Smooth muscle cell (in vitro differentiated cells): Measurements from ENCODE around the gene TRIM17. TPM values are rescaled to one million over a fixed set of nuclear protein-coding genes. Genes with fewer than 3 reads are reported as not detected.

Experiments
- DNase-seq: peaks from one replicate; lab custom pipeline; 2025; ENCODE audit not compliant: unreplicated experiment; lab: John Stamatoyannopoulos, UW
- H2AFZ ChIP-seq: fragments of 200-600 bp; sonication (generic); 2 replicates; pipeline ENCODE4 v1.6.0; 2016; ENCODE audit warnings: antibody characterized with exemption, low read depth, mild to moderate bottlenecking
- H3F3A ChIP-seq: fragments of 200-600 bp; sonication (generic); 2 replicates; pipeline ENCODE4 v1.6.0; 2017; ENCODE audit warnings: antibody characterized with exemption, low read depth
- H3K27ac ChIP-seq: fragments of 200-600 bp; sonication (generic); 2 replicates; pipeline ENCODE4 v1.5.1; 2016; ENCODE audit warnings: low read depth, mild to moderate bottlenecking
- H3K27me3 ChIP-seq: fragments of 200-600 bp; sonication (generic); 2 replicates; pipeline ENCODE4 v1.6.1; 2016; ENCODE audit warnings: low read depth, mild to moderate bottlenecking
- H3K36me3 ChIP-seq: fragments of 200-600 bp; sonication (generic); 2 replicates; pipeline ENCODE4 v1.5.1; 2016; ENCODE audit warnings: low read depth
- H3K4me1 ChIP-seq: fragments of 200-600 bp; sonication (generic); 2 replicates; pipeline ENCODE4 v1.5.1; 2016; ENCODE audit warnings: low read depth
- H3K4me2 ChIP-seq: fragments of 200-600 bp; sonication (generic); 2 replicates; pipeline ENCODE4 v1.6.0; 2016; ENCODE audit warnings: mild to moderate bottlenecking
- H3K4me3 ChIP-seq: fragments of 200-600 bp; sonication (generic); 2 replicates; pipeline ENCODE4 v1.5.1; 2016; ENCODE audit warnings: mild to moderate bottlenecking
- H3K79me2 ChIP-seq: fragments of 200-600 bp; sonication (generic); 2 replicates; pipeline ENCODE4 v1.6.0; 2016; ENCODE audit warnings: low read depth, mild to moderate bottlenecking
- H3K9ac ChIP-seq: fragments of 200-600 bp; sonication (generic); 2 replicates; pipeline ENCODE4 v1.6.0; 2016; ENCODE audit warnings: low read depth
- H3K9me3 ChIP-seq: fragments of 200-600 bp; sonication (generic); replicated peaks from 2 replicates; pipeline ENCODE4 v1.5.1; 2016; ENCODE audit warnings: low read depth
- H4K20me1 ChIP-seq: fragments of 200-600 bp; sonication (generic); 2 replicates; pipeline ENCODE4 v1.6.0; 2016; ENCODE audit warnings: low read depth
- WGBS: methylation state at CpG from one replicate; pipeline ENCODE4 v1.1.7; 2016; ENCODE audit warnings: low lambda C conversion rate; 5-methylcytosine and 5-hydroxymethylcytosine counted together
- polyA plus RNA-seq: library from polyadenylated mRNA; unstranded; fragments of >200 nt; fragmentation: Nextera tagmentation; extraction: Ambion mirVana; gene quantifications from 2 replicates; pipeline ENCODE4 v1.2.1, GENCODE V29; 2016
- total RNA-seq: library from RNA; depleted of rRNA; stranded (reverse); fragments of >200 nt; gene quantifications from 2 replicates; pipeline ENCODE4 v1.2.3, GENCODE V29; 2014
- TF ChIP-seq, protein P1 (sequence below): fragments of 200-600 bp; sonication (generic); IDR thresholded peaks from 2 replicates; pipeline ENCODE4 v1.5.1; 2017; ENCODE audit warnings: borderline replicate concordance, mild to moderate bottlenecking, antibody characterized with exemption; ENCODE audit not compliant: insufficient read depth, poor library complexity, severe bottlenecking

The TRIM17 gene
- total and polyA plus RNA-seq, 2 experiments from 2014 or later, result 1.5 to 1.6 TPM

DNA sequence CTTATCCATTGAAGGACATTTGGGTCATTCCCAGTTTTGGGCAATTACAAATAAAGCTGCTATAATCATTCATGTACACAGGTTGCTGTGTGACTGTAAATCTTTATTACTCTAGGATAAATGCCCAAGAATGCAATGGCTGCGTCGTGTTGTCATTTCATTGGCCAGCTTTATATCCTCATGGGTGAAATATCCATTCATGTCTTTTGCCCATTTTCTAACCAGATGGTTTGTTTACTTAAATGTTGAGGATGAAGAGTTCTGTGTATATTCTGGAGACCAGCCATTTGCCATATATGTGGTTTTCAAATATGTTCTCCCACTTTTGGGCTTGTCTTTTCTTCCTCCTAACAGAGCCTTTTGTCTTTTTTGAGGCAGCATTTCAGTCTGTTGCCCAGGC is 35.3 kb downstream of the TRIM17 start:
- DNase-seq, result no peak
- no peak overlapping the region for H3K27ac ChIP-seq
- no peak overlapping the region for H2AFZ ChIP-seq
- H3K4me1 ChIP-seq, result no peaks in the 10 kb centered on the region
- 100% methylated on average over 2 of the region's 2 CpGs for WGBS
- peaks cover 22% of the 10 kb centered on the region for H3K27me3 ChIP-seq
- no peak overlapping the region for H3K4me2 ChIP-seq
- no peaks in the 10 kb centered on the region for H3K79me2 ChIP-seq
- TF ChIP-seq, protein P1, sequence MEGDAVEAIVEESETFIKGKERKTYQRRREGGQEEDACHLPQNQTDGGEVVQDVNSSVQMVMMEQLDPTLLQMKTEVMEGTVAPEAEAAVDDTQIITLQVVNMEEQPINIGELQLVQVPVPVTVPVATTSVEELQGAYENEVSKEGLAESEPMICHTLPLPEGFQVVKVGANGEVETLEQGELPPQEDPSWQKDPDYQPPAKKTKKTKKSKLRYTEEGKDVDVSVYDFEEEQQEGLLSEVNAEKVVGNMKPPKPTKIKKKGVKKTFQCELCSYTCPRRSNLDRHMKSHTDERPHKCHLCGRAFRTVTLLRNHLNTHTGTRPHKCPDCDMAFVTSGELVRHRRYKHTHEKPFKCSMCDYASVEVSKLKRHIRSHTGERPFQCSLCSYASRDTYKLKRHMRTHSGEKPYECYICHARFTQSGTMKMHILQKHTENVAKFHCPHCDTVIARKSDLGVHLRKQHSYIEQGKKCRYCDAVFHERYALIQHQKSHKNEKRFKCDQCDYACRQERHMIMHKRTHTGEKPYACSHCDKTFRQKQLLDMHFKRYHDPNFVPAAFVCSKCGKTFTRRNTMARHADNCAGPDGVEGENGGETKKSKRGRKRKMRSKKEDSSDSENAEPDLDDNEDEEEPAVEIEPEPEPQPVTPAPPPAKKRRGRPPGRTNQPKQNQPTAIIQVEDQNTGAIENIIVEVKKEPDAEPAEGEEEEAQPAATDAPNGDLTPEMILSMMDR, result no peak
- H4K20me1 ChIP-seq, result no peaks in the 10 kb centered on the region
- H3K9me3 ChIP-seq, result no peaks in the 10 kb centered on the region
- no peaks in the 10 kb centered on the region for H3F3A ChIP-seq
- H3K4me3 ChIP-seq, result no peak overlapping the region
- no peak overlapping the region for H3K9ac ChIP-seq
- H3K36me3 ChIP-seq, result no peaks in the 10 kb centered on the region

DNA sequence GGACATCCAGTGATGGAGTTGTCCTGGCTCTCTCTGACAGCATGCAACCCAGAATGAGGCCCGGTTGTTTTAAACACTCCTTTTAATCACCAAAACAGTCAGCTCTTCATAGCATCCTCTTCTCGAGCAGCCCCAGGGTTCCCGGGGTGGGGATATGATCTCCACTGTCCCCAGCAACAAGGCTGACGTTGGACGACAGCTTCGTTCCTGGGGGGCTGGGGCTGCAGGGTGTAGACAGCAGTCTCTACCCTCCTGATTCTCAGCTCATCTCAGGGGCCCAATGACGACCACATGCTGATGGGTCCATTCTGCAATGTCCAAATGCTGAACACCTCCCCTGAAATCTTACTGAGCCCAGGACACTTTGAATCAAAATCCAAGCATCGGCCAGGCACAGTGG is 37.0 kb downstream of the TRIM17 start:
- Histone ChIP-seq H3K4me3 (no peak overlapping the region), H3K4me2 (peak overlapping the region; percentile 97), H3K27ac (no peak overlapping the region), H4K20me1 (no peaks in the 10 kb centered on the region), H2AFZ (no peak overlapping the region), H3K4me1 (no peaks in the 10 kb centered on the region), H3K79me2 (no peaks in the 10 kb centered on the region), H3K9me3 (no peaks in the 10 kb centered on the region), H3K9ac (no peak overlapping the region), H3K36me3 (no peaks in the 10 kb centered on the region), H3F3A (no peaks in the 10 kb centered on the region), H3K27me3 (peaks cover 22% of the 10 kb centered on the region)
- no peak for DNase-seq
- TF ChIP-seq, protein P1, result no peak
- 87% methylated on average over 8 of the region's 8 CpGs for WGBS

DNA sequence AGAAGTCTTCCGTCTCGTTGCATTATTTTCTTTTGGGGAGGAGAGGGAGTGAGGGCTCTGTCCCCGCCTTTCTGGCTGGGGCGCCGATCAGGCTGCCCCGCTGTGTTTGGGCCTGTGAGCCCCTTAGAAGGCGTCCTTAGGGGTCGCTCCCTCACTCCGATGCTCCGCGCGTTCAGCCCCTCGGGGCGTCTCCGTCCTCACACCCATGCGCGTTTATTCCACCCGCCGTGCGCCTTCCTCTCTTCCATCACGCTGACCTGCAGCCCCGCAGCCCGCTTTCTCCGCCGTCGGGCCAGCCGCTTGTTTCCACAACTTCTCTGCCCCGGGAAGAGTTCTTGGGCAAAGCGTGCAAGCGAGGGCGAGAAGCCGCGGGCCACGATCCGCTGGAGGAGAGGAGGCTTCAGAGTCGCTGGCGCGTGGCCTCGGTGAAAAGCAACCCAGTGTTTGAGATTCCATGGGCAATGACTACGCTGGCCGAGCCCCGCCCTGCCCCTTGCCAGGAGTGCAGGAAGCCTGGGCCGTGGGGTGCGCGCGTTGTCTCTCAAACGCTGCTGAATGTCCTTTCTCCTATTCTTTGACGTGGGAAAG is 37.7 kb downstream of the TRIM17 start:
- H3F3A ChIP-seq, result no peaks in the 10 kb centered on the region
- H3K79me2 ChIP-seq, result no peaks in the 10 kb centered on the region
- peak overlapping the region; percentile 97 for H3K4me2 ChIP-seq
- H2AFZ ChIP-seq, result peak overlapping the region; percentile 97
- H3K9ac ChIP-seq, result peak overlapping the region; percentile 35
- 2% methylated on average over 48 of the region's 48 CpGs for WGBS
- no peaks in the 10 kb centered on the region for H3K9me3 ChIP-seq
- no peaks in the 10 kb centered on the region for H4K20me1 ChIP-seq
- H3K27me3 ChIP-seq, result peaks cover 22% of the 10 kb centered on the region
- peak overlapping the region; percentile 70 for H3K4me3 ChIP-seq
- no peaks in the 10 kb centered on the region for H3K36me3 ChIP-seq
- no peak overlapping the region for H3K27ac ChIP-seq
- H3K4me1 ChIP-seq, result no peaks in the 10 kb centered on the region
- TF ChIP-seq, protein P1, result no peak
- no peak for DNase-seq
